ENCODE results near the gene WDR76.

The WDR76 gene

DNA sequence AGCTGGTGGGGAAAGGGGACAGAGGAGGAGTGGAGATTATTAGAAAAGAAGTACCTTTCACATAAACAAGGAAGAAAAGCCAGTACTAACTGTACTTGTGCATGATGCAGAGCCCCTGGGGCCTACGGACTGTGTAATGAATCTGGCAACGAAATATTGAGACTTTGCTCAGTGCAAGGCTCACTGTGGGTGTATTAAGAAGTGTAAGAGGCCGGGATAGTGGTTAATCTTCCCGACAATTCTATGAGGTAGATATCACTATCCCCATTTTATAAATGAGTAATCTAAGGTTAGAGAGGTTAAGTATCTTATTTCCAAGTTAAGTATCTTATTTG lies 89.5 kb downstream of the WDR76 start:
- DNase-seq (ENCODE audit: low read depth), result no peak
- no peak overlapping the region for H3K4me3 ChIP-seq (ENCODE audit: low read length)
- TF ChIP-seq, protein P1, sequence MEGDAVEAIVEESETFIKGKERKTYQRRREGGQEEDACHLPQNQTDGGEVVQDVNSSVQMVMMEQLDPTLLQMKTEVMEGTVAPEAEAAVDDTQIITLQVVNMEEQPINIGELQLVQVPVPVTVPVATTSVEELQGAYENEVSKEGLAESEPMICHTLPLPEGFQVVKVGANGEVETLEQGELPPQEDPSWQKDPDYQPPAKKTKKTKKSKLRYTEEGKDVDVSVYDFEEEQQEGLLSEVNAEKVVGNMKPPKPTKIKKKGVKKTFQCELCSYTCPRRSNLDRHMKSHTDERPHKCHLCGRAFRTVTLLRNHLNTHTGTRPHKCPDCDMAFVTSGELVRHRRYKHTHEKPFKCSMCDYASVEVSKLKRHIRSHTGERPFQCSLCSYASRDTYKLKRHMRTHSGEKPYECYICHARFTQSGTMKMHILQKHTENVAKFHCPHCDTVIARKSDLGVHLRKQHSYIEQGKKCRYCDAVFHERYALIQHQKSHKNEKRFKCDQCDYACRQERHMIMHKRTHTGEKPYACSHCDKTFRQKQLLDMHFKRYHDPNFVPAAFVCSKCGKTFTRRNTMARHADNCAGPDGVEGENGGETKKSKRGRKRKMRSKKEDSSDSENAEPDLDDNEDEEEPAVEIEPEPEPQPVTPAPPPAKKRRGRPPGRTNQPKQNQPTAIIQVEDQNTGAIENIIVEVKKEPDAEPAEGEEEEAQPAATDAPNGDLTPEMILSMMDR (conservative IDR thresholded peaks at IDR 0.05; ENCODE audit: low read length), result no peak
